Vagina (tissue), 2 donors: Measurements from ENCODE around the gene WNT9A. TPM values are rescaled to one million over a fixed set of nuclear protein-coding genes. Genes with fewer than 3 reads are reported as not detected.

Source experiments
- DNase-seq, 2 donors: peaks; one replicate each; pipeline ENCODE4 v3.0.0-alpha.2; 2017; ENCODE audit errors: extremely low spot score in 2 of 2
- H3K27ac ChIP-seq: fragments of 200-600 bp; sonication (generic); one replicate; pipeline ENCODE4 v1.5.1; 2019
- H3K27me3 ChIP-seq: fragments of 200-600 bp; sonication (generic); one replicate; pipeline ENCODE4 v1.5.1; 2019
- H3K36me3 ChIP-seq, 2 donors: fragments of 200-600 bp; sonication (generic); one replicate each; pipeline ENCODE4 v1.5.1; 2017 to 2019
- H3K4me1 ChIP-seq: fragments of 200-600 bp; sonication (generic); one replicate; pipeline ENCODE4 v1.5.1; 2019
- H3K4me3 ChIP-seq, 2 donors: fragments of 200-600 bp; sonication (generic); 1 replicate in 1 of 2; 2 replicates in 1 of 2; pipeline ENCODE4 v1.5.1; 2016 to 2019
- H3K9me3 ChIP-seq: fragments of 200-600 bp; sonication (generic); one replicate; pipeline ENCODE4 v1.5.1; 2019
- CTCF ChIP-seq, 3 experiments: fragments of 450-650 bp in 2 of 3; fragments of 200-600 bp in 1 of 3; sonication (generic) in 1 of 3; IDR thresholded peaks; one replicate each; pipeline ENCODE4 v1.5.1; 2017 to 2019; ENCODE audit warnings: antibody characterized with exemption in 3 of 3, mild to moderate bottlenecking in 2 of 3, moderate library complexity in 2 of 3
- POLR2A ChIP-seq, 2 donors: fragments of 450-650 bp; IDR thresholded peaks; one replicate each; pipeline ENCODE4 v1.6.1; 2017; ENCODE audit warnings: antibody characterized with exemption in 2 of 2, mild to moderate bottlenecking in 2 of 2, moderate library complexity in 2 of 2
- POLR2AphosphoS5 ChIP-seq, 2 donors: sonication (generic); formaldehyde crosslinking; IDR thresholded peaks; one replicate each; pipeline ENCODE4 v1.9.0; 2017; ENCODE audit warnings: antibody characterized with exemption in 2 of 2, mild to moderate bottlenecking in 2 of 2, low read depth in 1 of 2; ENCODE audit not compliant: insufficient read depth in 1 of 2
- intact Hi-C: fragments of 100-400 bp; cut with DNase I; formaldehyde crosslinking; loops from one replicate; pipeline ENCODE4 v1.15.1; 2023
- total RNA-seq: library from RNA; depleted of rRNA; stranded (reverse); fragments of >200 nt; gene quantifications from one replicate; pipeline ENCODE4 v1.2.3, GENCODE V29; 2016

WNT9A gene
- total RNA-seq, 1 donor from 2014 or later = 2.9 TPM

DNA sequence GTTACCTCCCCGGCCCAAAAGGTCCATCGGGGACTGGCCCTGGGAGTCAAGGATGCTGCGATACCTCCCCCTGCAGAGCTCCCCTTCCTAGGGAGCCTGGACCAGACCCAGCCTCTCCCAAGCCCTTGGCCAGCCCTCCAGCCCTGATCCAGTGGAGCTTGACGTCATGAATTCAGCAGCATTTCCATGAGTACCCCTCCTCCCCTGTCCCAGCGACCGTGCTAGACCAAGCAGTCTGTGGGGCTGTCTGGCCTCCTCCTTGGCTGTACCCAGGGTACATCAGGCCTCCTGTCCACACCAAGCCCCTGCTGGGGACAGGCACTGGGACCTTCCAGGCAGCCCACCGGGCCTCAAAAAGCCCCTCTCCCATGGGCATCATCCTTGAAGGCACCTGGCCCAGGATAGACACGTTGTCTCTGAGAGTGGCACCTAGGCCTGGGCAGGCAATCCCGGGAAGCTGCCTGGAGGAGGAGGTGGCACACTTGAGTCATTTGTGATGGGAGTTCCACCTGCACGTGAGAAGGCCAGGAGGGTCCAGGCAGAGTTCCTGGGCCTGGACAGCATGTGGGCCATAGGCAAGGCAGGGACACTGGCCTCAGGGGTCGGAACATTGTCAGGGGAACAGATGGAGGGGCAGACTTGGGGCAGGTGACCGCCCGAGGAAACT lies 46.4 kb downstream of the WNT9A start:
- TF ChIP-seq POLR2A (IDR thresholded peaks at IDR 0.05) (no peak), POLR2AphosphoS5 (IDR thresholded peaks at IDR 0.05; ENCODE audit: insufficient read depth in 1 of 2, low read depth in 1 of 2) (no peak), CTCF (IDR thresholded peaks at IDR 0.05) (no peak)
- intact Hi-C loops = no loop called here
- Histone ChIP-seq H3K27ac (no peak overlapping the region), H3K4me1 (no peaks in the 10 kb centered on the region), H3K27me3 (no peaks in the 10 kb centered on the region), H3K9me3 (no peaks in the 10 kb centered on the region), H3K36me3 (no peaks in the 10 kb centered on the region), H3K4me3 (no peak overlapping the region)
- DNase-seq = no peak

DNA sequence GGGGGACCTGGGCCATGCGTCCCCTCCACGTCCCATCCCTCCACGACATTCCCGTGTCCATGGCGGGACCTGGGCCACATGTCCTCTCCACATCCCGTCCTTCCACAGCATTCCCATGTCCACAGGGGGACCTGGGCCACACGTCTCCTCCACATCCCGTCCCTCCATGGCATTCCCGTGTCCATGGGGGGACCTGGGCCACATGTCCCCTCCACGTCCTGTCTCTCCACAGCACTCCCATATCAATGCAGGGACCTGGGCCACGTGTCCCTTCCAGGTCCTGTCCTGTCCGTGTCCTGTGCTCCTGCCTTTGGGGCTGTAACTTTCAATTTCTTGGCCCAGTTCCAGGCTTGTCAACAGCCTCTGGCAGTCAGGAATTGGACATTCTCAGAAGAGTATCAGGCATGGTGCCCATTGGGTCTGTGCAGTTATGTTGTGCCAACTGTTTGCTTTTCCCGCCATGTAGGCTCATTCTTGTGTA lies 47.1 kb downstream of the WNT9A start:
- intact Hi-C loops = no loop called here
- DNase-seq = no peak
- TF ChIP-seq POLR2AphosphoS5 (IDR thresholded peaks at IDR 0.05; ENCODE audit: insufficient read depth in 1 of 2, low read depth in 1 of 2) = no peak
- no peak for TF ChIP-seq CTCF (IDR thresholded peaks at IDR 0.05)
- TF ChIP-seq POLR2A (IDR thresholded peaks at IDR 0.05) = no peak

DNA sequence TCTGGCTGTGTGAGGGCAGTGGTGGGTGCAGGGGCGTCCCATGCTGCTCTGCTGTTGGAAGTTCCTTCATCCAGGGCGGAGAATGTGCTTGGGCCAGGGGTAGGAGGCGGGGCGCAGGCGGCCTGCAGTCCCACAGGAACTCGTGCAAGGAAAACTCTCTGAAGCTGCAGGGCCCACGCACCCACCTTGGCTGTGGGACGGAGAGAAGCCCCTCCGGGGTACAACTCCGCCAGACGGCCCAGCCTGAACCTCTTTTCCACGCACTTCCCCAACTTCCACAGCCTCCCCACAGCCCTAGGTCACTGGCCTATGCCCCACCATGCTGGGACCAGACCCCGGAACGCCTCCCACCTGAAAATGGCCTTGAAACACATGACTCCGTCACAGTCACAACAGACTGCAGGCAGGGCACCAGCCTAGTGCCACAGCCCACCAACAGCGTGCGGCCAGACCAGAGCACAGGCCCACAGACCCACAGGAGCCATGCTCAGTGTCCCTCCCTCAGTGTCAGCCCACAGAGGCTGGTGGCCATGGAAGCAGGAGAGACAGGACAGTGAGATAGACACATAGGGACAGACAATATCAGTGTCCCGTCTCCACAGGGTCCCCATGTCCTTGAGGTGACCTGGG lies 47.8 kb downstream of the WNT9A start:
- H3K4me1 ChIP-seq = no peaks in the 10 kb centered on the region
- H3K27me3 ChIP-seq = no peaks in the 10 kb centered on the region
- H3K36me3 ChIP-seq = no peaks in the 10 kb centered on the region
- no peak for DNase-seq
- H3K27ac ChIP-seq = no peak overlapping the region
- no peaks in the 10 kb centered on the region for H3K9me3 ChIP-seq
- H3K4me3 ChIP-seq = no peak overlapping the region
- TF ChIP-seq POLR2A (IDR thresholded peaks at IDR 0.05) (no peak), POLR2AphosphoS5 (IDR thresholded peaks at IDR 0.05; ENCODE audit: insufficient read depth in 1 of 2, low read depth in 1 of 2) (no peak), CTCF (IDR thresholded peaks at IDR 0.05) (no peak)
- intact Hi-C loops = no loop called here

More for the DNA sequence above, 47.1 kb downstream of the WNT9A start:
- H3K9me3 ChIP-seq = no peaks in the 10 kb centered on the region
- no peak overlapping the region for H3K27ac ChIP-seq
- H3K4me3 ChIP-seq = no peak overlapping the region
- H3K27me3 ChIP-seq = no peaks in the 10 kb centered on the region
- no peaks in the 10 kb centered on the region for H3K4me1 ChIP-seq
- H3K36me3 ChIP-seq = no peaks in the 10 kb centered on the region

GRCh38 chr1:227899141-227899819 lies 48.5 kb downstream of the WNT9A start:
- Histone ChIP-seq H3K36me3 (no peaks in the 10 kb centered on the region), H3K27ac (no peak overlapping the region), H3K4me1 (no peaks in the 10 kb centered on the region), H3K4me3 (no peak overlapping the region), H3K27me3 (no peaks in the 10 kb centered on the region), H3K9me3 (no peaks in the 10 kb centered on the region)
- no peak for TF ChIP-seq CTCF (IDR thresholded peaks at IDR 0.05)
- TF ChIP-seq POLR2A (IDR thresholded peaks at IDR 0.05) = no peak
- TF ChIP-seq POLR2AphosphoS5 (IDR thresholded peaks at IDR 0.05; ENCODE audit: insufficient read depth in 1 of 2, low read depth in 1 of 2) = no peak
- no peak for DNase-seq
- intact Hi-C loops = no loop called here
